GM19324 (cell line): Measurements from ENCODE around the gene AASDH.

ENCODE experiments used
- ATAC-seq: cut with Tn5 transposase; IDR thresholded peaks from one replicate; pipeline ENCODE4 v1.9.1; 2021; ENCODE audit warnings: mild to moderate bottlenecking, moderate library complexity; ENCODE audit not compliant: unreplicated experiment, low FRiP score

The AASDH gene

GRCh38 chr4:56320293-56320692, 67.0 kb downstream of the AASDH start:
- ATAC-seq = no peak

GRCh38 chr4:56318555-56318954, 68.7 kb downstream of the AASDH start:
- no peak for ATAC-seq

GRCh38 chr4:56317749-56318148, 69.5 kb downstream of the AASDH start:
- no peak for ATAC-seq

- no peak for ATAC-seq
Observed at GRCh38 chr4:56316011-56316650, 71.2 kb downstream of the AASDH start.

GRCh38 chr4:56315543-56315942, 71.7 kb downstream of the AASDH start:
- no peak for ATAC-seq

GRCh38 chr4:56315041-56315440, 72.2 kb downstream of the AASDH start:
- ATAC-seq = no peak

- ATAC-seq = no peak
Observed at GRCh38 chr4:56314207-56314915, 72.9 kb downstream of the AASDH start.

GRCh38 chr4:56313132-56313531, 74.2 kb downstream of the AASDH start:
- ATAC-seq = no peak

- no peak for ATAC-seq
Observed at GRCh38 chr4:56311299-56311975, 75.9 kb downstream of the AASDH start.

- no peak for ATAC-seq
Observed at GRCh38 chr4:56310401-56311125, 76.7 kb downstream of the AASDH start.

GRCh38 chr4:56308384-56308783, 78.9 kb downstream of the AASDH start:
- no peak for ATAC-seq

- no peak for ATAC-seq
Observed at GRCh38 chr4:56307423-56307822, 79.9 kb downstream of the AASDH start.

GRCh38 chr4:56305390-56305789, 81.9 kb downstream of the AASDH start:
- ATAC-seq = no peak

- ATAC-seq = no peak
Observed at GRCh38 chr4:56303921-56304320, 83.4 kb downstream of the AASDH start.

- no peak for ATAC-seq
Observed at GRCh38 chr4:56302760-56303159, 84.5 kb downstream of the AASDH start.

- ATAC-seq = no peak
Observed at GRCh38 chr4:56301997-56302496, 85.2 kb downstream of the AASDH start.

GRCh38 chr4:56301181-56301996, 85.9 kb downstream of the AASDH start:
- peak; percentile 93 for ATAC-seq

- ATAC-seq = no peak
Observed at GRCh38 chr4:56298236-56298635, 89.1 kb downstream of the AASDH start.

- no peak for ATAC-seq
Observed at GRCh38 chr4:56297776-56298175, 89.5 kb downstream of the AASDH start.

GRCh38 chr4:56296526-56296925, 90.8 kb downstream of the AASDH start:
- no peak for ATAC-seq
